AML-193 (cell line): ENCODE results near the gene FAM163B.
"Not testable (repeated sequence)": the region's sequence is repeated elsewhere in the genome, so short reads cannot be mapped to it uniquely, and the experiment has no call there.

Experiments used
- DNase-seq, 2 experiments: peaks; one replicate each; lab custom pipeline; 2025; lab: John Stamatoyannopoulos, UW

FAM163B gene

GRCh38 chr9:133639613-133640012 lies 30.4 kb upstream of the FAM163B start:
- no peak for DNase-seq

DNA sequence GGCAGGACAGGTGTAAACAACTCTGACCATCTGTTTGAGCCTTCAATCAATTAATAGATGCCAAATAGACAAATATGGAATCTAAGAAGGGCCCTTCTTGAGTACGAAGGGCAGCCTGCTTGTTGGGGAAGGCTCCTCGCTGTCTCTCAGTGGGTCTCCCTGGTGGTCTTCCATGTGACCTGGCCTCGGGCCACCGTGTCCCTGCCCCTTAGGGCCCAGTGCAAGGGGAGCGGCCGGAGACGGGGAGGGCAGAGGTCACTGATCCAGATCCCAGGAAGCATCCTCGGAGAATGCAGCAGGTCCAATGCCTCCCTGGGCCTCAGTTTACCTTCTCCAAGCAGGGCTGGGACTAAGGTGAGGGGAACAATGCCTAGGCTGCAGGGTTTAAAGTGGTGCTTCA lies 29.5 kb upstream of the FAM163B start:
- DNase-seq = no peak

GRCh38 chr9:133638076-133638475 lies 28.9 kb upstream of the FAM163B start:
- DNase-seq = no peak

DNA sequence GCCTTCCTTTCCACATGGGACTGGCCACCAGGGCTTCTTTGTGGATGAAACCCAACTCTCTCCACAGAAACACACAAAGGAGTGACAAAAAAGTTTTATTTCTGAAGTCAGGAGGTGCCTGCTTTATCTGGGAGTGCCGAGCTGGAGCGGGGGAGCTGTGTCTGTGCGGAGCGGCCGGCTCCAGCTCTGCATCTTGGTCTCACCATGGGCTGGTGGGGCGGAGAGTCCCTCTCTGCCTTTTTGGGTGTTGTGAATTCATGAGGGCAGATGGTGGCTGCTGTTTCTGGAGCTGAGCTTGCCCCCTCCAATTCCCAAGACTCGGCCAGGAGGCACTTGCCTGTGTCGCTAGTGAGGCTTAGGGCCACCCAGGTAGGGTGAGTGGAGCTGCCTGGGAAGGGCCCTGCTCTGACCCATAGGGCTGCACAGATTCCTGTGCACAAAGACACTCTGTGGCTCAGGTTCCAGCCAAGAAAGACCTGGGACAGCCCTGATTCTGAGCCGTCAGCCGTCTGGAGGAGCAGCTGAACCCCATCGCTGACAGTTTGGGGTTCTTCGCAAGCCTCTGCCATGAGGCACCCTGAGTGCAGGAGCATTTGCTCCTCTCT lies 28.4 kb upstream of the FAM163B start:
- DNase-seq = no peak

- no peak for DNase-seq
Measured at GRCh38 chr9:133636902-133637301, 27.7 kb upstream of the FAM163B start.

GRCh38 chr9:133635533-133636531 lies 26.6 kb upstream of the FAM163B start, which contains the start of gene DBH:
TSS of gene DBH (plus strand) at chr9:133636363. CDS start at chr9:133636372, 9 bp downstream.
- no peak for DNase-seq

GRCh38 chr9:133635098-133635497 lies 25.9 kb upstream of the FAM163B start:
- DNase-seq = no peak

DNA sequence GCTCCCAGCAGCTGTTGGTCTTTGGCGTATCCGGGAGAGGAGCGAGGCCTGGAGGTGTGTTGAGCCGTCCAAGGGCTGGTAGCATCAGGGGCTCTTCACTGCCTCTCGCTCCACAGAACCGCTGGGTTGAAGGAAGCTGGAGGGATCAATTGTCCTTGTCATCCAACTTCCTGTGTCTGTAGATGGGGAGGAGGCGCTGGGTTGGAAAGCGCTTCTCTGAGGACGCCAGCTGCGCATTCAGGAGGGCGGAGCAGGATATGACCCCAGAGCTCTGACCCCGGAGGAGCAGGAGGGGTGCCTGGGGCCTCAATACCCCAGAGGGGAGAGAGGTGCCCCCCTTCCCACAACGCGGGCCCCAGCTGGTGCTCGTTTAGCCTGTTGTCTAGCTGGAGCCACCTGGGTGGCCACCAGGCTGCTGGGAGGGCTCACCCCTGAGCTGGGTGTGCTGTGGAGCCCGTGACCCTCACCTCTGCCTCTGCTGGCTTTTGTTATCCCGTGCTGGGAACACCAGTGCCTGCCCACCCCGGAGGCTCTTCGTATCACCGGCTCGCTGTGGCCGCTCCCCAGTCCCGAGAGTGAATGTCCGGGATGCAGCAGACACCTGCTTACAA lies 25.0 kb upstream of the FAM163B start:
- DNase-seq = no peak

GRCh38 chr9:133633681-133634080 lies 24.5 kb upstream of the FAM163B start:
- DNase-seq = no peak

- DNase-seq = no peak
Measured at GRCh38 chr9:133632806-133633680, 23.9 kb upstream of the FAM163B start.

DNA sequence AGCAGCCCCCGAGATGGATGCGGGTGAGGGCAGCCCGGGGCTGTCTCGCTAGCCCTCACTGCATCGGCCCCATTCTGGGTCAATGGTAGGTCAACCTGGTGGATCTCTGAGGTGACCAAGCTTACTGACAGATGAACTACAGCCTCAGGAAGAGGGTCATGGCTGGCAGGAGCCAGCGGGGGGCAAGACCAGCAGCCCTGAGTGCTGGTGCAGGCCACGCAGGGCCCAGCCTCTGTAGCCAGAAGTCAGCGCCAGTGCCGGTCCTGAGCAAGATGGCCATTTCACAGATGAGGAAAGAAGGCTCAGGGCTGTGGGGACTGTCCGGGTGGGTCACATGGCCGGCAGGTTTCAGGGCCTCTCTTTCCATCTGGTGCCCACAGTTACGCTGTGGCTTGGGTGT lies 21.9 kb upstream of the FAM163B start:
- no peak for DNase-seq

GRCh38 chr9:133629221-133630110 lies 20.3 kb upstream of the FAM163B start:
- DNase-seq = no peak

- DNase-seq = no peak
Measured at GRCh38 chr9:133628766-133629165, 19.6 kb upstream of the FAM163B start.

DNA sequence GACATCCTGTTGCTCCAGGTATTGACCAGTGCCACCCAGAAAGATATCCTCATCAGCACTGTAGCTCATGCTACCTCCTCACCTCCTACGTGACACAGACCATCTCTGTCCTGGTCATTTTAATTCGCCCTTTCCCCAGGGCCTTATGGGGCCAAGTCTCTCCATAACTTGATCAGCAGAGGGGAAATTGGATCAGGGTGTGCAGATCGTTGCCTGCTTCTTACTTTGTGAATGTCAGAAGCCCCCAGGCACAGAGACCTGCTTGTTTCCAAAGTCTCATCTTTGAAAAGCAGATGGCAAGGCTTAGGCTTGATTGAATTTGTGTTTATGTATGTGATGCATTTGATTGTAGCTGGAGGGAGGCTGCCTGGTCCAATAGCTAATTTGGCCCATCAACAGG lies 18.2 kb upstream of the FAM163B start:
- DNase-seq = no peak

GRCh38 chr9:133626008-133626407 lies 16.8 kb upstream of the FAM163B start:
- DNase-seq = not testable (repeated sequence)

- DNase-seq = no peak
Measured at GRCh38 chr9:133622555-133622954, 13.4 kb upstream of the FAM163B start.

DNA sequence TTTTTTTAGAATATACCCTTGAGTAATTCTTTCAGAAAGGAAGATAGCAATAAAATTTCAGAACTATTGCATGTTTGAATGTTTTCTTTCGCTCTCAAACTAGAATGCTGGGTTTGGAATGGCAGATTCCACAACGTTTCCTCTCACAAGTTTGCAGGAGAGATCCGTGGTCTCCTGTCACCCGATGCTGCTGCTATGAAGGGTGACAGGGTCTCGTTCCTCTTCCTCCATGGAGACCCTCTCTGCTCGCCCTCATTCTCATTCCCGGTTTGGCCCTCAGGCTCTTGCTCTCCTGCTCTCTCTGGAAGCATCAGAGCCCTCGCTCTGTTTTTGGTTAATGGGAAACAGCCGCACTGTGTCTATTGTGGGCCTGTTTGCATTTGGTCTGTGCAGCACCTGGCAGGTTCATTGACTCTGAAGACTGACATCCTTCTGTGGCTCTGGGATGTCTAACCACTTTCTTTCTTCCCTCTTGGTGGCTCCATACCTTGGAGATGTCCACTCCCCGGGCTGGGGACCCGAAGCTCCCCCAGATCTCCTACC lies 12.6 kb upstream of the FAM163B start:
- DNase-seq = no peak

DNA sequence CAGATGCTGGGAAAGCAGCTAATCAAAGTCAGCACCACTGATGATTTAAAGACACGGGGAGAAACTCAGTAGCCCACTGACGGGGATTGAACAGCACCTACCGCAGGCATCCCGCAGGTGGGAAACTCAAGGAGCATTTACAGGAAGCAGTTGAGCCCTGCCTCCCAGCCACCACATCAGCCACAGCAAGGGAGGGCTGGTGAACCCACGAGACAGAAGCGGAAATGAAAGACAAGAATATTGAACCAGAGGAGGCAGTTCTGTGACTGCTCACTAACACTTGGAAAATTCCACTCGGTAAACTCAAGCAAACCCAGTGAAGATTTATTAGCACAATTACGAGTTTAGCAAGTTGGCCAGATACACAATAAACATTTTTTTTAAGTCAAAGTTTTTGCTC lies 10.6 kb upstream of the FAM163B start:
- DNase-seq = no peak

GRCh38 chr9:133618726-133619125 lies 9.5 kb upstream of the FAM163B start:
- DNase-seq = no peak

DNA sequence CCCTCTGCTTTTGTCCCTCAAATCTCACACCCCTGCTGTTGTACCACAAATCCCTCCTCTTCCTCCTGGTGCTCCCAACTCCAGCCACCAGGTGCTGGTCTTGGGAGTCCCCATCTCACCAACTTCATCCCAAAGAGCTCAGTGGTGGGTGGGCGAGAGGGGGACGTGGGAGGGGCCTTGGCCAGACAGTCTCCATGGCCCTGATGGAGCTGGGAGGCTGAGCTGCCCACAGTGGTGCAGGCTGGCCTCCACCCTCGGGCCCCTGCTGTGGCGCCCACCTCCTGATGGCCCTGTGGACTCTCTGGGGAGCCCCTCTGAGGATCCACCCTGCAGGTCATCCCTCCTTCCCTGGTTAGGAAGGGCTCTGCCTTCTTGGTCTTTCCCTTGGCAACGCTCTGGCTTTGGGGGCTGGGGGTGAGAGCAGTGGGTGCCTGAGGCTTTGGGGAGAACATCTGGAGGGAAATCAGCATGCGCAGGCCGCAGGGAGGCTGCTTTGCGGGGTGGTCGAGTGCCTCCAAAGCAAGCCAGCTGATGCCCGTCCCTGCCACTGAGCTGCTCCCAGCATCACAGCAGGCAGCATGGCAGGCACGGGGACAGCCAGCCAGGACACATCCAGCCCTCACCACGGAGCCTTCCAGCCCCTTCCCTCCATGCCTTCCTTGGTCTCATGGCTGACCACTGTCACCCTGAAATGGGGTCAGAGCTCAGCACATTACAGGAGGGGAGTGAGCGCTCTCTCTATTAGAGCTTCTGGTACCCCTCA lies 7.6 kb upstream of the FAM163B start:
- no peak for DNase-seq
